HCT116 (cell line): Measurements from ENCODE around the gene IGF2BP3. TPM values are rescaled to one million over a fixed set of nuclear protein-coding genes. Genes with fewer than 3 reads are reported as not detected.

Experiments
- ATAC-seq: fragments of 200-7000 bp; cut with Tn5 transposase; 2 replicates; pipeline ENCODE4 v1.9.1; 2020; ENCODE audit warnings: mild to moderate bottlenecking, moderate library complexity
- BruUV-seq: library from RNA; stranded (reverse); fragments of 400-500 nt; replicated peaks from 2 replicates; lab custom pipeline; 2021; lab: Mats Ljungman, UMichigan
- CTCF ChIA-PET: fragments of 300-600 bp; sonication (Branson Sonifier 250); formaldehyde crosslinking; loops from one replicate; lab custom pipeline; 2021; ENCODE audit warnings: antibody characterized with exemption; lab: Charles Lee
- POLR2A ChIA-PET: fragments of 300-600, 350-600 bp; sonication (Branson Sonifier 250); formaldehyde crosslinking; loops from one replicate; lab custom pipeline; 2021; ENCODE audit warnings: antibody characterized with exemption; lab: Charles Lee
- RAD21 ChIA-PET, 2 experiments: fragments of 300-600 bp; sonication (Branson Sonifier 250); formaldehyde crosslinking; loops; one replicate each; lab custom pipeline; 2023; ENCODE audit warnings: low total read pairs in 2 of 2; ENCODE audit not compliant: uncharacterized antibody in 2 of 2, unreplicated experiment in 2 of 2, low non-redundant PET in 1 of 2; lab: Charles Lee
- DNase-seq: peaks from one replicate; pipeline ENCODE4 v3.0.0-alpha.2; 2010; ENCODE audit warnings: low read depth, low spot score
- H2AFZ ChIP-seq: fragments of 200-600 bp; shearing (Covaris generic), sonication (generic); 2 replicates; pipeline ENCODE4 v1.6.1; 2017; ENCODE audit warnings: low read depth, mixed run types, mixed read lengths, antibody characterized with exemption, low read length; ENCODE audit not compliant: poor library complexity, severe bottlenecking
- H3K27ac ChIP-seq: 2 replicates; pipeline ENCODE4 v1.5.1; 2012; ENCODE audit warnings: low read depth, low read length
- H3K27me3 ChIP-seq: fragments of 200-600 bp; sonication (generic); 2 replicates; pipeline ENCODE4 v1.6.1; 2016; ENCODE audit warnings: mixed run types, low read length, mixed read lengths; ENCODE audit not compliant: insufficient read depth
- H3K36me3 ChIP-seq, 2 experiments: fragments of 200-500 bp in 1 of 2; fragments of 200-600 bp in 1 of 2; sonication (Bioruptor generic) in 1 of 2; sonication (generic) in 1 of 2; 2 replicates each; pipeline versions ENCODE4 v1.5.1 to v1.6.1; 2014 to 2016; ENCODE audit warnings: low read length in 2 of 2, inconsistent platforms in 1 of 2, mixed read lengths in 1 of 2, mixed run types in 1 of 2; ENCODE audit not compliant: insufficient read depth in 2 of 2, control insufficient read depth in 1 of 2
- H3K4me1 ChIP-seq, 2 experiments: fragments of 200-600 bp in 1 of 2; sonication (generic) in 1 of 2; 2 replicates each; pipeline versions ENCODE4 v1.5.1 to v1.6.1; 2012 to 2017; ENCODE audit warnings: low read length in 2 of 2, inconsistent platforms in 1 of 2, mild to moderate bottlenecking in 1 of 2, mixed read lengths in 1 of 2, mixed run types in 1 of 2, moderate library complexity in 1 of 2; ENCODE audit not compliant: insufficient read depth in 2 of 2, control insufficient read depth in 1 of 2
- H3K4me2 ChIP-seq: fragments of 200-600 bp; sonication (generic); 2 replicates; pipeline ENCODE4 v1.6.1; 2017; ENCODE audit warnings: mixed run types, low read length, mixed read lengths
- H3K4me3 ChIP-seq, 2 experiments: fragments of 200-600 bp in 1 of 2; sonication (generic) in 1 of 2; replicated peaks in 1 of 2; 2 replicates each; pipeline ENCODE4 v1.5.1; 2011 to 2016; ENCODE audit warnings: low read length in 2 of 2, control low read depth in 1 of 2, low read depth in 1 of 2, mild to moderate bottlenecking in 1 of 2, mixed read lengths in 1 of 2, mixed run types in 1 of 2
- H3K79me2 ChIP-seq: fragments of 200-600 bp; sonication (generic); 2 replicates; pipeline ENCODE4 v1.6.1; 2017; ENCODE audit warnings: mild to moderate bottlenecking, mixed run types, low read length, moderate library complexity, mixed read lengths; ENCODE audit not compliant: insufficient read depth
- H3K9ac ChIP-seq: fragments of 200-600 bp; sonication (generic); 2 replicates; pipeline ENCODE4 v1.6.1; 2016; ENCODE audit warnings: low read length, mixed read lengths
- H3K9me2 ChIP-seq: fragments of 200-600 bp; sonication (generic), shearing (Covaris generic); 2 replicates; pipeline ENCODE4 v1.6.1; 2017; ENCODE audit warnings: mixed run types, mild to moderate bottlenecking, moderate library complexity; ENCODE audit not compliant: insufficient read depth
- H3K9me3 ChIP-seq, 2 experiments: fragments of 200-500 bp in 1 of 2; fragments of 200-600 bp in 1 of 2; sonication (Bioruptor generic) in 1 of 2; sonication (generic) in 1 of 2; 2 replicates each; pipeline ENCODE4 v1.6.1; 2014 to 2017; ENCODE audit warnings: low read length in 2 of 2, mixed read lengths in 2 of 2, inconsistent platforms in 1 of 2, low read depth in 1 of 2, mild to moderate bottlenecking in 1 of 2, mixed run types in 1 of 2, moderate library complexity in 1 of 2; ENCODE audit not compliant: control insufficient read depth in 1 of 2, insufficient read depth in 1 of 2
- H4K20me1 ChIP-seq: fragments of 200-600 bp; sonication (generic), shearing (Covaris generic); 2 replicates; pipeline ENCODE4 v1.6.1; 2017; ENCODE audit warnings: mixed run types, mild to moderate bottlenecking, moderate library complexity; ENCODE audit not compliant: insufficient read depth
- CBX3 ChIP-seq: IDR thresholded peaks from 2 replicates; pipeline ENCODE4 v1.6.1; 2012; ENCODE audit warnings: low read depth
- CEBPB ChIP-seq: IDR thresholded peaks from 2 replicates; pipeline ENCODE4 v1.6.1; 2012; ENCODE audit warnings: low read depth
- EGR1 ChIP-seq: IDR thresholded peaks from 2 replicates; pipeline ENCODE4 v1.6.1; 2012; ENCODE audit warnings: low read depth
- ELF1 ChIP-seq: IDR thresholded peaks from 2 replicates; pipeline ENCODE4 v1.6.1; 2012; ENCODE audit warnings: low read depth, borderline replicate concordance
- EZH2 ChIP-seq: fragments of 200-600 bp; sonication (generic); IDR thresholded peaks from 2 replicates; pipeline ENCODE4 v1.6.1; 2017; ENCODE audit warnings: antibody characterized with exemption, mixed run types
- EZH2phosphoT487 ChIP-seq: fragments of 200-600 bp; IDR thresholded peaks from 2 replicates; pipeline ENCODE4 v1.6.1; 2018; ENCODE audit warnings: antibody characterized with exemption, borderline replicate concordance
- JUND ChIP-seq: IDR thresholded peaks from 2 replicates; pipeline ENCODE4 v1.6.1; 2012
- MAX ChIP-seq: IDR thresholded peaks from 2 replicates; pipeline ENCODE4 v1.6.1; 2012
- POLR2A ChIP-seq: IDR thresholded peaks from 2 replicates; pipeline ENCODE4 v1.7.0; 2011; ENCODE audit warnings: borderline replicate concordance; ENCODE audit not compliant: insufficient read depth, insufficient read length; ENCODE audit errors: extremely low read depth
- POLR2AphosphoS5 ChIP-seq: IDR thresholded peaks from 2 replicates; pipeline ENCODE4 v1.6.1; 2011; ENCODE audit warnings: mild to moderate bottlenecking, low read depth, low read length, moderate library complexity
- RAD21 ChIP-seq: IDR thresholded peaks from 2 replicates; pipeline ENCODE4 v1.6.1; 2012; ENCODE audit warnings: low read depth, mild to moderate bottlenecking
- REST ChIP-seq: IDR thresholded peaks from 2 replicates; pipeline ENCODE4 v1.6.1; 2012; ENCODE audit warnings: low read depth
- SIN3A ChIP-seq: IDR thresholded peaks from 2 replicates; pipeline ENCODE4 v1.6.1; 2012; ENCODE audit warnings: low read depth
- SP1 ChIP-seq: IDR thresholded peaks from 2 replicates; pipeline ENCODE4 v1.6.1; 2012; ENCODE audit warnings: low read depth
- SRF ChIP-seq: IDR thresholded peaks from 2 replicates; pipeline ENCODE4 v1.6.1; 2012; ENCODE audit warnings: low read depth
- TCF7L2 ChIP-seq: IDR thresholded peaks from 2 replicates; pipeline ENCODE4 v1.7.0; 2011; ENCODE audit warnings: borderline replicate concordance, inconsistent platforms; ENCODE audit not compliant: insufficient read depth, insufficient read length; ENCODE audit errors: extremely low read depth
- YY1 ChIP-seq: IDR thresholded peaks from 2 replicates; pipeline ENCODE4 v1.6.1; 2011; ENCODE audit warnings: low read length, low read depth, moderate library complexity, mild to moderate bottlenecking; ENCODE audit not compliant: insufficient replicate concordance; ENCODE audit errors: extremely low read depth
- ZFX ChIP-seq: fragments of 450-650 bp; IDR thresholded peaks from 2 replicates; pipeline ENCODE4 v1.6.1; 2017
- ZNF274 ChIP-seq: fragments of 200-500 bp; sonication (Bioruptor generic); IDR thresholded peaks from 2 replicates; pipeline ENCODE4 v1.6.1; 2014; ENCODE audit warnings: mild to moderate bottlenecking, low read depth, low read length, inconsistent platforms
- intact Hi-C: fragments of 100-400 bp; cut with micrococcal nuclease; formaldehyde crosslinking; loops from 2 replicates; pipeline ENCODE4 v1.10.0; 2022
- total RNA-seq: library from RNA; stranded (reverse); gene quantifications from one replicate; pipeline ENCODE4 v1.2.1, GENCODE V29; 2021; ENCODE audit not compliant: unreplicated experiment
- TF ChIP-seq, protein P1 (sequence below), 3 experiments: fragments of 200-600 bp in 1 of 3; sonication (generic) in 1 of 3; IDR thresholded peaks in 2 of 3; conservative IDR thresholded peaks in 1 of 3; 2 replicates each; pipeline ENCODE4 v1.5.1; 2012 to 2017; ENCODE audit warnings: low read depth in 2 of 3, low read length in 2 of 3, antibody characterized with exemption in 1 of 3, borderline replicate concordance in 1 of 3, control low read depth in 1 of 3, mild to moderate bottlenecking in 1 of 3, mixed read lengths in 1 of 3, mixed run types in 1 of 3, moderate library complexity in 1 of 3; ENCODE audit not compliant: insufficient read depth in 1 of 3
- TF ChIP-seq, protein P2 (sequence below): IDR thresholded peaks from 2 replicates; pipeline ENCODE4 v1.6.1; 2012

IGF2BP3 gene
- total RNA-seq, 1 experiment from 2014 or later: 79.1 TPM

- Histone ChIP-seq H3K9ac (peak overlapping the region; percentile 16; the same call in 1 of the 2 replicates), H3K27me3 (no peaks in the 10 kb centered on the region), H3K4me1 (peaks cover 82 to 94% of the 10 kb centered on the region in 2 experiments), H3K4me2 (peak overlapping the region; percentile 65), H3K36me3 (peaks cover 6 to 21% of the 10 kb centered on the region in 2 experiments; a peak in 3 of 4 replicates), H3K9me3 (no peaks in the 10 kb centered on the region), H2AFZ (no peak overlapping the region), H3K27ac (peak overlapping the region; percentile 92), H3K4me3 (no peak overlapping the region), H4K20me1 (no peaks in the 10 kb centered on the region), H3K79me2 (peaks cover 21% of the 10 kb centered on the region; the same call in 1 of the 2 replicates), H3K9me2 (no peaks in the 10 kb centered on the region)
- intact Hi-C loops: no loop called here
- BruUV-seq: no TSS peak
- CTCF ChIA-PET: interaction anchor here (1.1 to 2.1 kb wide), 5 partner anchors 8 to 195 kb away, joined by 3 to 9 read pairs (median 4); no protein-coding TSS in a partner anchor
- POLR2A ChIA-PET: interaction anchor here (0.8 to 1.5 kb wide), 4 partner anchors 8 to 51 kb away, joined by 3 to 4 read pairs (median 3); partner anchors contain the start of gene MALSU1
- ATAC-seq (peak; percentile 71), DNase-seq (peak; percentile 93)
- RAD21 ChIA-PET: interaction anchor here in 1 of 2 experiments (1.1 kb wide), 1 partner anchor 77 kb away, joined by 3 read pairs; no protein-coding TSS in a partner anchor
- TF ChIP-seq EZH2 (no peak), SIN3A (peak; percentile 94), CEBPB (peak; percentile 80), SRF (peak; percentile 32; the same call in 1 of the 2 replicates), ZFX (no peak), ELF1 (no peak; the same call in 1 of the 2 replicates), REST (no peak), RAD21 (peak; percentile 19), JUND (peak; percentile 92), YY1 (peak; percentile 12), POLR2AphosphoS5 (no peak; the same call in 1 of the 2 replicates), MAX (peak; percentile 21; the same call in 1 of the 2 replicates), POLR2A (no peak), EGR1 (peak; percentile 44; the same call in 1 of the 2 replicates), EZH2phosphoT487 (no peak), ZNF274 (no peak), CBX3 (0 out of 2 replicates have a peak, but pooled peaks have one; percentile 78), SP1 (peak; percentile 95), TCF7L2 (peak; percentile 99)
- TF ChIP-seq, protein P1, sequence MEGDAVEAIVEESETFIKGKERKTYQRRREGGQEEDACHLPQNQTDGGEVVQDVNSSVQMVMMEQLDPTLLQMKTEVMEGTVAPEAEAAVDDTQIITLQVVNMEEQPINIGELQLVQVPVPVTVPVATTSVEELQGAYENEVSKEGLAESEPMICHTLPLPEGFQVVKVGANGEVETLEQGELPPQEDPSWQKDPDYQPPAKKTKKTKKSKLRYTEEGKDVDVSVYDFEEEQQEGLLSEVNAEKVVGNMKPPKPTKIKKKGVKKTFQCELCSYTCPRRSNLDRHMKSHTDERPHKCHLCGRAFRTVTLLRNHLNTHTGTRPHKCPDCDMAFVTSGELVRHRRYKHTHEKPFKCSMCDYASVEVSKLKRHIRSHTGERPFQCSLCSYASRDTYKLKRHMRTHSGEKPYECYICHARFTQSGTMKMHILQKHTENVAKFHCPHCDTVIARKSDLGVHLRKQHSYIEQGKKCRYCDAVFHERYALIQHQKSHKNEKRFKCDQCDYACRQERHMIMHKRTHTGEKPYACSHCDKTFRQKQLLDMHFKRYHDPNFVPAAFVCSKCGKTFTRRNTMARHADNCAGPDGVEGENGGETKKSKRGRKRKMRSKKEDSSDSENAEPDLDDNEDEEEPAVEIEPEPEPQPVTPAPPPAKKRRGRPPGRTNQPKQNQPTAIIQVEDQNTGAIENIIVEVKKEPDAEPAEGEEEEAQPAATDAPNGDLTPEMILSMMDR (IDR thresholded peaks at IDR 0.05 in 2 of 3, conservative IDR thresholded peaks at IDR 0.05 in 1 of 3; ENCODE audit: borderline replicate concordance in 1 of 3, insufficient read depth in 1 of 3, low read depth in 2 of 3, low read length in 2 of 3): no peak
- TF ChIP-seq, protein P2, sequence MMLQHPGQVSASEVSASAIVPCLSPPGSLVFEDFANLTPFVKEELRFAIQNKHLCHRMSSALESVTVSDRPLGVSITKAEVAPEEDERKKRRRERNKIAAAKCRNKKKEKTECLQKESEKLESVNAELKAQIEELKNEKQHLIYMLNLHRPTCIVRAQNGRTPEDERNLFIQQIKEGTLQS: no peak; the same call in 1 of the 2 replicates
These were observed 120.7 kb downstream of the IGF2BP3 start for GRCh38 chr7:23349484-23350157.
